ENCODE data around the gene C4orf54.

Gene C4orf54

GRCh38 chr4:99615170-99615820, 42.3 kb downstream of the C4orf54 start:
- DNase-seq, result no peak

GRCh38 chr4:99614491-99614890, 43.1 kb downstream of the C4orf54 start:
- no peak for DNase-seq

GRCh38 chr4:99612704-99613103, 44.9 kb downstream of the C4orf54 start:
- DNase-seq, result no peak

- no peak for DNase-seq
These were observed 45.3 kb downstream of the C4orf54 start for GRCh38 chr4:99612281-99612680.

GRCh38 chr4:99610605-99611175, 46.9 kb downstream of the C4orf54 start:
- DNase-seq, result no peak

GRCh38 chr4:99608417-99608816, 49.2 kb downstream of the C4orf54 start:
- DNase-seq, result no peak

All from activated CD4-positive, alpha-beta T cell treated with anti-CD3 and anti-CD28 coated beads, Interleukin-10, Interleukin-2, amounts not matched to agents 100 ng/mL and 50 ng/mL, durations not matched to agents 16 hours and 8 hours (primary cell).